ENCODE data around the gene SMAD7.

GRCh38 chr18:48908916-48909315 is 41.8 kb downstream of the SMAD7 start:
- TF ChIP-seq PPARA (CRISPR knock-in tag; IDR thresholded peaks at IDR 0.05; ENCODE audit: borderline replicate concordance), result no peak
- TF ChIP-seq, protein P1, sequence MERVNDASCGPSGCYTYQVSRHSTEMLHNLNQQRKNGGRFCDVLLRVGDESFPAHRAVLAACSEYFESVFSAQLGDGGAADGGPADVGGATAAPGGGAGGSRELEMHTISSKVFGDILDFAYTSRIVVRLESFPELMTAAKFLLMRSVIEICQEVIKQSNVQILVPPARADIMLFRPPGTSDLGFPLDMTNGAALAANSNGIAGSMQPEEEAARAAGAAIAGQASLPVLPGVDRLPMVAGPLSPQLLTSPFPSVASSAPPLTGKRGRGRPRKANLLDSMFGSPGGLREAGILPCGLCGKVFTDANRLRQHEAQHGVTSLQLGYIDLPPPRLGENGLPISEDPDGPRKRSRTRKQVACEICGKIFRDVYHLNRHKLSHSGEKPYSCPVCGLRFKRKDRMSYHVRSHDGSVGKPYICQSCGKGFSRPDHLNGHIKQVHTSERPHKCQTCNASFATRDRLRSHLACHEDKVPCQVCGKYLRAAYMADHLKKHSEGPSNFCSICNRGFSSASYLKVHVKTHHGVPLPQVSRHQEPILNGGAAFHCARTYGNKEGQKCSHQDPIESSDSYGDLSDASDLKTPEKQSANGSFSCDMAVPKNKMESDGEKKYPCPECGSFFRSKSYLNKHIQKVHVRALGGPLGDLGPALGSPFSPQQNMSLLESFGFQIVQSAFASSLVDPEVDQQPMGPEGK (CRISPR knock-in tag; IDR thresholded peaks at IDR 0.05; ENCODE audit: borderline replicate concordance), result no peak
- no peak for TF ChIP-seq CREB5 (CRISPR knock-in tag; IDR thresholded peaks at IDR 0.05; ENCODE audit: low read depth)
